Measurements from ENCODE around the gene GPRIN2.
"Not testable (repeated sequence)": the region's sequence is repeated elsewhere in the genome, so short reads cannot be mapped to it uniquely, and the experiment has no call there.

GPRIN2 gene

DNA sequence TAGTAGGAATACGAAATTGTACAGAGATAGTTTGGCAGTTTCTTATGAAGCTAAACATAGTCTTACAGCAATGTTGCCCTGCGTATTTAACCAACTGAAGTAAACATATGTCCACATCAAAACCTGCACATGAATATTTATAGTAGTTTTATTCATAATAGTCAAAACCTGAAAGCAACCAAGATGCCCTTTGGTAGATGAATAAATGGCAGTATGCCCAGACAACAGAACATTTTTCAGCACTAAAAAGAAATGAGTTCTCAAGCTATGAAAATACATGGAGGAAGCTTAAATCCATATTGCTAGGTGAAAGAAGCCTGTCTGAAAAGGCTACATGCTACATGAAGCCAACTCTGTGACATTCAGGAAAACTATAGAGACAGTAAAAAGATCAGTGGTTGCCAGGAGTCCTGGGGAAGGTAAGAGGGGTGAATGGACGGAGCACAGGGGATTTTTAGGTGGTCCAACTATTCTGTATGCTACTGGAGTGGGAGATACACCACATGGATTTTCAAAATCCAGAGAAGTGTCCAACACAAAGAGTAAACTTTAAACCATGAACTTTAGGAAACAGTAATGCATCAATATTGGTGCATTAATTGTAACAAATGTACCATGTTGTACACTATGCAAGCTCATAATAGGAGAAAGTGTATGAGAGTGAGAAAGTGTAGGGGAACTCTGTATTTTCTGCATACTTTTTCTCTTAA, 17.6 kb downstream of the GPRIN2 start:
- H3K27ac ChIP-seq: no peak overlapping the region
- DNase-seq (ENCODE audit: low read depth, low spot score): no peak

DNA sequence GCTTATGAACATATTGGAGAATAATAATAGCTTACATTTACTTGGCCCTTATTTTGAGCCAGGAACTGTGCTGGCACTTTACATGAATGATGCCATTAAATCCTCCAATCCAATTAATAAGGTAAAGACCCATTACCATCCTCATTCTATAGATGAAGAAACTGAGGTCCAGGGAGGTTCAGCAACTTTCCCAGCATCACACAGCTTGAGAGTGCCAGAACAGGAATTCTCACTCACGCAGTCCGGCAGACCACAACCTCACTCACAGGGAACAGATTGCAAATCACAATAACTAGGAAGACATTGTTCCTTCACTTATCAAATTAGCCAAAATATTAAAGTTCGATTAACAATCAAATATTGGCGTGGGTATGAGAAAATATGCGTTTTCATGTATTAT, 18.3 kb downstream of the GPRIN2 start:
- no peak for DNase-seq (ENCODE audit: low read depth, low spot score)
- H3K27ac ChIP-seq: no peak overlapping the region

- no peak overlapping the region for H3K27ac ChIP-seq
- no peak for DNase-seq (ENCODE audit: low read depth, low spot score)
Measured at GRCh38 chr10:46537309-46537708, 19.1 kb downstream of the GPRIN2 start.

DNA sequence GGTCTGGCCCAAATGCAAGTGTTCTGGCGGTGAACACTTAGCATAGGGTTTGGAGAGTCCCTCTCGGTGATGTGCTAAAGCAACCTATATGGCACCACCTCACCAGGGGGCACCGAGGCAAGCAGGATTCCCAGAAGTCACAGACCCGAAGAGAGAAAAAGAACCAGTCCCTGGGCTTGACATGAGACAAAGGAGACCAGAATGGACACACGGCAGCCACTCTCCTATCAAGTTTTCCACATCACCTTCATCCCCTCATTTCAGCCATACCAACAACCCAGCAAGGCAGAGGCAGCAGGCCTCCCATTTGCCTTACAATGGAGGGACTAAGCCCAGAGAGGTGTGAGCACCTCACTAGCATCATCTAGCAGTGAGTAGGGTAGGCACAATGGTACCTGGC, 19.7 kb downstream of the GPRIN2 start:
- H3K27ac ChIP-seq: no peak overlapping the region
- DNase-seq (ENCODE audit: low read depth, low spot score): no peak

- DNase-seq (ENCODE audit: low read depth, low spot score): no peak
- H3K27ac ChIP-seq: no peak overlapping the region
Measured at GRCh38 chr10:46536171-46536570, 20.3 kb downstream of the GPRIN2 start.

- no peak overlapping the region for H3K27ac ChIP-seq
- no peak for DNase-seq (ENCODE audit: low read depth, low spot score)
Measured at GRCh38 chr10:46534828-46535524, 21.5 kb downstream of the GPRIN2 start.

- not testable (repeated sequence) for H3K27ac ChIP-seq; DNase-seq (ENCODE audit: low read depth, low spot score)
Measured at GRCh38 chr10:46532256-46532655, 24.2 kb downstream of the GPRIN2 start.

- DNase-seq (ENCODE audit: low read depth, low spot score): no peak
- H3K27ac ChIP-seq: no peak overlapping the region
Measured at GRCh38 chr10:46530249-46531186, 25.9 kb downstream of the GPRIN2 start.

GRCh38 chr10:46529742-46530141, 26.7 kb downstream of the GPRIN2 start:
- DNase-seq (ENCODE audit: low read depth, low spot score); H3K27ac ChIP-seq: not testable (repeated sequence)

DNA sequence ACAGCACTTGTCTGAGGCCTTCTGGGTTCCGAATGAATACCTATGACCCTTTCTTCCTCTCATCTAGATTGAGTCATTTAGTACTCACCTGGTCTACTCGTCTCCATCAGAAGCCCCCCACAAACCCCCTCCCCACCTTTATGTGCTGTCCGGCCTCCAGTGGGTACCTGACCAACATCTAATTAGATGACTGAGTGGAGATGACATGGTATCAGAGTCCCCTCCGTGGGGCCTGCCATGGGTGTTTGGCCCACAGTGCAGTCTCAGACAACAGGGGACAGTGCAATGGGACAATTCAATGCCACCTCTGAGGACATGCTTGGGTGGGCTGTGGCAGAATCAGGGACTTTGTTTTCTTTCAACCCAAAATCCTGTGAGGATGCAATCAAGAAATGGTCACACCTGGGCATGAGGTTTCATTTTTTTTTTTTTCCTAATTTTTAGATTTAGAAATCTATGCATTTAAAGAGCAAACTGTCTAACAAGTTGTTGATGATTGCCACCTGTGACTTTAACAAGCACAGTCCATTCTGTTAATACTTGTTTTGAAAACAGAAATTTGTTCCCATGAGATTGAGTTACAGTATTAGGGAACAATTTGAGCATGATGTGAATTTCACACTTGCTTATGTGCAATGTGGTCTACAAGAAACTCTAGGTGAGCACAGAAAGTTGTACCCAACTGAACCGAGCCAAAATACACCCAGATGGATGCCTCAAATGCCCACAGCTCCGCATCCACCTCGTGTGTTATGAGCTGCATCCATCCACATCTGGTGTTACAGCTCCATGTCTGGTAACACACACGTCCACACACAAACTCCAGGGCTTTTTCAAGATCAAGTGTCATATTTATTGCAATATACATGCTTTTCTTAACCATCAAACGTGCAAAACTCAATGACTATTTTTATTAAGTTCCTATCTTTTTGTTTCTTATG, 27.5 kb downstream of the GPRIN2 start:
- DNase-seq (ENCODE audit: low read depth, low spot score): no peak
- H3K27ac ChIP-seq: no peak overlapping the region

- H3K27ac ChIP-seq: no peak overlapping the region
- no peak for DNase-seq (ENCODE audit: low read depth, low spot score)
Measured at GRCh38 chr10:46528171-46528671, 28.2 kb downstream of the GPRIN2 start.

DNA sequence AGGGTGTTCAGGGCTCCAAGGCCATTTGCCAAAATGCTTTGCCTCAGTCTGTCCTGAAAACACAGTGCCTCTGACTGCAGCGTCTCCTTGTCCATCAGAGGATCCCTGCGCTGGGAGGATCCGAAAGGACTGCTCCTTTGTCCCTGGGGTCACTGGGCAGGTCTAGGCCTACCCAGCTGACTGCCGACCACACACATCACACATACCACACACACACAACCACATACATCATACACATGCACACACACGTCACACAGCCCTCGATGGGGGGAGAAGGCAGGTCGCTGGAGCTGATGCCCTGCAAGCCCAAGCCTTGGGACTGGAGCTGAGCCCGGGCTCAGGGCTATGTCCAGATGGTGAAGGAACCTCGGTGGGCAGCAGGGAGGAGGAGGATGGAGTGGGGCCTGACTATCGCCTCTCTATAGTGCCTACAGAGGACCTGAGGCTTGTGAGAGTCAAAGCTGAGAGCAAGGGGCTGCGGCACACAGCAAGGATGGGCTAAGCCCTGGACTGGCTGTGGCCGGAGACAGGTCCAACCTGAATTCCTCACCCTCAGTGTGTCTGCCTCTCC, 29.1 kb downstream of the GPRIN2 start:
- DNase-seq (ENCODE audit: low read depth, low spot score): no peak
- H3K27ac ChIP-seq: no peak overlapping the region

- DNase-seq (ENCODE audit: low read depth, low spot score): no peak
- H3K27ac ChIP-seq: no peak overlapping the region
Measured at GRCh38 chr10:46526682-46527038, 29.8 kb downstream of the GPRIN2 start.

DNA sequence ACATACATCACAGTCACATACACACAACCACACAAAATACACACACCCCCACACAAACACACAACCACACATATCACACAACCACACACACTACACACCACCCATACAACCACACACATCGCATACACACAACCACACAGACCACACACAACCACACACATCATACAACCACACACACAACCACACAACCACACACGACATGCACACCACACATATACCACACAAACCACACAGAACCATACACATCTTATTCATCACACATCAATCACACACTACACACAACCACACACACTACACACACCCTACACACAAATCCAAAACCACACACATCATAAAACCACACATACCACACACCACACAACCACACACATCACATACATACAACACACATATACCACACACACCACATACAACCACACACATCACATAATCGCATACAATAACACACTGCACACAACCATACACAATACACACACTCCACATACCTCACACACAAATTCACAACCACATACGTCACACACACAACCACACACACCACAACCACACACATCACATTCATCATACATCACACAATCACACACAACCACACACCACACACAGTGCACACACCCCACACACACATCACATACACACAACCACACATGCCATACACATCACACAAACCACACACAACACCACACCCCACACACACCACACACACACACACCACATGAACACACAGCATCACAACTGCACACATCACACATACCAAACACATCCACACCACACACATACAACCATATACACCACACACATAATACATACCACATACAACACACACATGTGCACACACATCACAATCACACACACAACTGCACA, 30.4 kb downstream of the GPRIN2 start:
- no peak overlapping the region for H3K27ac ChIP-seq
- DNase-seq (ENCODE audit: low read depth, low spot score): no peak

DNA sequence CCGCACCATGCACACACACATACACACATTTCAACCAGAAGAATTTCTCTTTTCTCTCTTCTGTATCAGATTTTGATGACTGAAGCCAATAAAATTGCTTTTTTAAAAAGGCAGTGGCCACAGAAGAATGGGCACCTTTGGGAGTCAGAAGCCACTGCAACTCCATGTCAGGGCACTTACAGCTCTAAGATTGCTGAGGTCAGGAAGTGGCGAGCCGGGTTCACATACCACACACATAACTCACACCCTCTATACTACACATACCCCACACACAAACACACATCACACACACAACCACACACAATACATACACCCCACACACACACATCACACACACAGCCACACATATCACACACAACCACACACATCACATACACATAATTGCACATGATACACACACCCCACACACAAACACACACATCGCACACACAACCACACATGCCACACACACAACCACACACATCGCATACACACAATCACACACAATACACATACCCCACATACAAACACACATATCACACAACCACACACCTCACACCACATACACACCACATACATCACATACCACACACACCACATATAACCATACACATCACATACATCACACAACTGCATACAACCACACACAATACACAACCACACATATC, 31.2 kb downstream of the GPRIN2 start:
- H3K27ac ChIP-seq: peak overlapping the region; percentile 66
- no peak for DNase-seq (ENCODE audit: low read depth, low spot score)

GRCh38 chr10:46524472-46525176, 31.8 kb downstream of the GPRIN2 start:
- H3K27ac ChIP-seq: peak overlapping the region; percentile 66
- DNase-seq (ENCODE audit: low read depth, low spot score): no peak

DNA sequence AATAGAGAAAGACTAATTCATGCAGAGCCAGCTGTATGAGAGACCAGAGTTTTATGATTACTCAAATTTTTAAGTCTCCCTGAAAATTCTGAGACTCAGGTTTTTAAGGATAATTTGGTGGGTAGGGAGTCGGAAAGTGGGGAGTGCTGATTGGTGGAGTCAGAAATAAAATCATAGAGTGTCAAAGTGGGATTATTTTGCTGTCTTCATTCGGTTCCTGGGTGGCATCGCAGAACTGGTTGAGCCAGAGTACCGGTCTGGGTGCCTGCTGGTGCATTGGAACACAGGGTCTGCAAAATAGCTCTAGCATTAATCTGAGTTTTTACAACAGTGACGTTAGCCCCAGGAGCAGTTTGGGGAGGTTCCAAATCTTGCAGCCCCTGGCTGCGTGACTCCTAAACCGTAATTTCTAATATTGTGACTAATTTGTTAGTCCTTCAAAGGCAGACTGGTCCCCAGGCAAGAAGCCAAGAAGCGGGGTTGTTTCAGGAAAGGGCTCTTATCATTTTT, 32.4 kb downstream of the GPRIN2 start:
- peak overlapping the region; percentile 66 for H3K27ac ChIP-seq

More for the DNA sequence above, 32.4 kb downstream of the GPRIN2 start:
- DNase-seq (ENCODE audit: low read depth, low spot score): no peak

All from epithelial cell of prostate (primary cell).